ENCODE measurements around the gene SRGAP2C.
"Not testable (repeated sequence)": the region's sequence is repeated elsewhere in the genome, so short reads cannot be mapped to it uniquely, and the experiment has no call there.

SRGAP2C gene

GRCh38 chr1:121184290-121185127, at the start of gene SRGAP2C, which contains the start of gene FAM72B:
SRGAP2C (plus strand) TSS chr1:121184975; CDS start chr1:121187447, 2,472 bp downstream.
FAM72B (minus strand) TSS chr1:121184340; CDS start chr1:121183489, 851 bp downstream.
- not testable (repeated sequence) for H3K4me1 ChIP-seq (ENCODE audit: control insufficient read depth, insufficient read depth, low read length); H3K27ac ChIP-seq (ENCODE audit: low read depth, low read length); H3K9ac ChIP-seq (ENCODE audit: low read length); H3K4me3 ChIP-seq (ENCODE audit: low read length); H3K27me3 ChIP-seq (ENCODE audit: control insufficient read depth, insufficient read depth, low read length); H3K36me3 ChIP-seq (ENCODE audit: control insufficient read depth, insufficient read depth, low read length)

- H3K36me3 ChIP-seq (ENCODE audit: control insufficient read depth, insufficient read depth, low read length); H3K4me1 ChIP-seq (ENCODE audit: control insufficient read depth, insufficient read depth, low read length); H3K9ac ChIP-seq (ENCODE audit: low read length); H3K27ac ChIP-seq (ENCODE audit: low read depth, low read length); H3K27me3 ChIP-seq (ENCODE audit: control insufficient read depth, insufficient read depth, low read length); H3K4me3 ChIP-seq (ENCODE audit: low read length): not testable (repeated sequence)
Observed at GRCh38 chr1:121140393-121140792, 44.4 kb upstream of the SRGAP2C start.

- not testable (repeated sequence) for H3K4me1 ChIP-seq (ENCODE audit: control insufficient read depth, insufficient read depth, low read length); H3K36me3 ChIP-seq (ENCODE audit: control insufficient read depth, insufficient read depth, low read length); H3K27ac ChIP-seq (ENCODE audit: low read depth, low read length); H3K4me3 ChIP-seq (ENCODE audit: low read length); H3K27me3 ChIP-seq (ENCODE audit: control insufficient read depth, insufficient read depth, low read length); H3K9ac ChIP-seq (ENCODE audit: low read length)
Observed at GRCh38 chr1:121148489-121149190, 36.1 kb upstream of the SRGAP2C start.

GRCh38 chr1:121151294-121151693, 33.5 kb upstream of the SRGAP2C start:
- H3K4me1 ChIP-seq (ENCODE audit: control insufficient read depth, insufficient read depth, low read length); H3K9ac ChIP-seq (ENCODE audit: low read length); H3K27me3 ChIP-seq (ENCODE audit: control insufficient read depth, insufficient read depth, low read length); H3K4me3 ChIP-seq (ENCODE audit: low read length); H3K27ac ChIP-seq (ENCODE audit: low read depth, low read length); H3K36me3 ChIP-seq (ENCODE audit: control insufficient read depth, insufficient read depth, low read length): not testable (repeated sequence)

- not testable (repeated sequence) for H3K9ac ChIP-seq (ENCODE audit: low read length); H3K4me1 ChIP-seq (ENCODE audit: control insufficient read depth, insufficient read depth, low read length); H3K27ac ChIP-seq (ENCODE audit: low read depth, low read length); H3K36me3 ChIP-seq (ENCODE audit: control insufficient read depth, insufficient read depth, low read length); H3K27me3 ChIP-seq (ENCODE audit: control insufficient read depth, insufficient read depth, low read length); H3K4me3 ChIP-seq (ENCODE audit: low read length)
Observed at GRCh38 chr1:121152788-121153187, 32.0 kb upstream of the SRGAP2C start.

- H3K9ac ChIP-seq (ENCODE audit: low read length); H3K36me3 ChIP-seq (ENCODE audit: control insufficient read depth, insufficient read depth, low read length); H3K4me1 ChIP-seq (ENCODE audit: control insufficient read depth, insufficient read depth, low read length); H3K4me3 ChIP-seq (ENCODE audit: low read length); H3K27me3 ChIP-seq (ENCODE audit: control insufficient read depth, insufficient read depth, low read length); H3K27ac ChIP-seq (ENCODE audit: low read depth, low read length): not testable (repeated sequence)
Observed at GRCh38 chr1:121154811-121155210, 30.0 kb upstream of the SRGAP2C start.

- H3K36me3 ChIP-seq (ENCODE audit: control insufficient read depth, insufficient read depth, low read length); H3K9ac ChIP-seq (ENCODE audit: low read length); H3K27me3 ChIP-seq (ENCODE audit: control insufficient read depth, insufficient read depth, low read length); H3K27ac ChIP-seq (ENCODE audit: low read depth, low read length); H3K4me1 ChIP-seq (ENCODE audit: control insufficient read depth, insufficient read depth, low read length); H3K4me3 ChIP-seq (ENCODE audit: low read length): not testable (repeated sequence)
Observed at GRCh38 chr1:121155671-121156358, 29.0 kb upstream of the SRGAP2C start.

GRCh38 chr1:121156958-121157603, 27.7 kb upstream of the SRGAP2C start:
- H3K27me3 ChIP-seq (ENCODE audit: control insufficient read depth, insufficient read depth, low read length); H3K27ac ChIP-seq (ENCODE audit: low read depth, low read length); H3K4me3 ChIP-seq (ENCODE audit: low read length); H3K36me3 ChIP-seq (ENCODE audit: control insufficient read depth, insufficient read depth, low read length); H3K9ac ChIP-seq (ENCODE audit: low read length); H3K4me1 ChIP-seq (ENCODE audit: control insufficient read depth, insufficient read depth, low read length): not testable (repeated sequence)

GRCh38 chr1:121157609-121158008, 27.2 kb upstream of the SRGAP2C start:
- H3K4me3 ChIP-seq (ENCODE audit: low read length); H3K27me3 ChIP-seq (ENCODE audit: control insufficient read depth, insufficient read depth, low read length); H3K27ac ChIP-seq (ENCODE audit: low read depth, low read length); H3K9ac ChIP-seq (ENCODE audit: low read length); H3K4me1 ChIP-seq (ENCODE audit: control insufficient read depth, insufficient read depth, low read length); H3K36me3 ChIP-seq (ENCODE audit: control insufficient read depth, insufficient read depth, low read length): not testable (repeated sequence)

- not testable (repeated sequence) for H3K4me3 ChIP-seq (ENCODE audit: low read length); H3K4me1 ChIP-seq (ENCODE audit: control insufficient read depth, insufficient read depth, low read length); H3K9ac ChIP-seq (ENCODE audit: low read length); H3K36me3 ChIP-seq (ENCODE audit: control insufficient read depth, insufficient read depth, low read length); H3K27ac ChIP-seq (ENCODE audit: low read depth, low read length); H3K27me3 ChIP-seq (ENCODE audit: control insufficient read depth, insufficient read depth, low read length)
Observed at GRCh38 chr1:121160118-121160517, 24.7 kb upstream of the SRGAP2C start.

GRCh38 chr1:121161199-121161901, 23.4 kb upstream of the SRGAP2C start:
- not testable (repeated sequence) for H3K4me3 ChIP-seq (ENCODE audit: low read length); H3K27me3 ChIP-seq (ENCODE audit: control insufficient read depth, insufficient read depth, low read length); H3K9ac ChIP-seq (ENCODE audit: low read length); H3K36me3 ChIP-seq (ENCODE audit: control insufficient read depth, insufficient read depth, low read length); H3K4me1 ChIP-seq (ENCODE audit: control insufficient read depth, insufficient read depth, low read length); H3K27ac ChIP-seq (ENCODE audit: low read depth, low read length)
